Right atrium auricular region (tissue), 2 donors: ENCODE measurements around the gene MAPK4. TPM values are rescaled to one million over a fixed set of nuclear protein-coding genes. Genes with fewer than 3 reads are reported as not detected.

Source experiments
- DNase-seq: peaks from one replicate; pipeline ENCODE4 v3.0.0-alpha.2; 2019; ENCODE audit warnings: low spot score
- H3K27ac ChIP-seq, 2 donors: fragments of 200-600 bp; sonication (generic); 1 replicate in 1 of 2; 2 replicates in 1 of 2; pipeline ENCODE4 v1.5.1; 2016 to 2019
- H3K27me3 ChIP-seq, 2 donors: fragments of 200-600 bp; sonication (generic); one replicate each; pipeline versions ENCODE4 v1.5.1 to v1.6.0; 2017 to 2019
- H3K36me3 ChIP-seq: fragments of 200-600 bp; sonication (generic); one replicate; pipeline ENCODE4 v1.5.1; 2016
- H3K4me1 ChIP-seq, 2 donors: fragments of 200-600 bp; sonication (generic); one replicate each; pipeline versions ENCODE4 v1.5.1 to v1.6.0; 2017 to 2019
- H3K4me3 ChIP-seq, 2 donors: fragments of 200-600 bp; sonication (generic); 1 replicate in 1 of 2; 2 replicates in 1 of 2; pipeline ENCODE4 v1.5.1; 2017 to 2019; ENCODE audit warnings: mild to moderate bottlenecking in 1 of 2, moderate library complexity in 1 of 2
- H3K9me3 ChIP-seq, 2 donors: fragments of 200-600 bp; sonication (generic); one replicate each; pipeline ENCODE4 v1.5.1; 2019
- total RNA-seq, 2 donors: library from RNA; depleted of rRNA; stranded (reverse); fragments of >200 nt; gene quantifications; one replicate each; pipeline ENCODE4 v1.1.0, GENCODE V29; 2016
- TF ChIP-seq, protein P1 (sequence below), 2 donors: fragments of 200-600 bp; sonication (generic); IDR thresholded peaks; one replicate each; pipeline ENCODE4 v1.5.1; 2019; ENCODE audit warnings: antibody characterized with exemption in 2 of 2

MAPK4 gene
- total RNA-seq, 2 donors from 2014 or later: 17.9 to 101 TPM

DNA sequence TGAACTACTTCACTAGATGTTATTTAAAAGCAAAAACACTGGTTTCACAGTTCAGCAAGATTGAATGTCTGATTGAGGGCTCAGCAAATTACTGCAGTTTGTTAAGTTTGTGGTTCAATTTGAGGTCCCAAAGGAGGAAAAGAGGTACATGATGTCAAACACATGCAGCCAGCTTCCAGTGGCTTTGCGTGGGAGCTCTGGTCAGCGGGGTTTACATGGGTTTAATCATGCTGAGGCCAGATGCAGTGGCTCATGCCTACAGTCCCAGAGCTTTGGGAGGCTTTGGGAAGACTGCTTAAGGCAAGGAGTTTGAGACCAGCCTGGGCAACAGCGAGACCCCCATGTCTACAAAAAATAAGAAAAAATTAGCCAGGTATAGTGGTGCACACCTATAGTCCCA lies 111.5 kb downstream of the MAPK4 start:
- no peaks in the 10 kb centered on the region for H3K9me3 ChIP-seq
- H3K36me3 ChIP-seq: no peaks in the 10 kb centered on the region
- DNase-seq: no peak
- no peaks in the 10 kb centered on the region for H3K27me3 ChIP-seq
- H3K27ac ChIP-seq: no peak overlapping the region
- peaks cover 0 to 8% of the 10 kb centered on the region in 2 donors for H3K4me1 ChIP-seq
- no peak overlapping the region for H3K4me3 ChIP-seq
- TF ChIP-seq, protein P1, sequence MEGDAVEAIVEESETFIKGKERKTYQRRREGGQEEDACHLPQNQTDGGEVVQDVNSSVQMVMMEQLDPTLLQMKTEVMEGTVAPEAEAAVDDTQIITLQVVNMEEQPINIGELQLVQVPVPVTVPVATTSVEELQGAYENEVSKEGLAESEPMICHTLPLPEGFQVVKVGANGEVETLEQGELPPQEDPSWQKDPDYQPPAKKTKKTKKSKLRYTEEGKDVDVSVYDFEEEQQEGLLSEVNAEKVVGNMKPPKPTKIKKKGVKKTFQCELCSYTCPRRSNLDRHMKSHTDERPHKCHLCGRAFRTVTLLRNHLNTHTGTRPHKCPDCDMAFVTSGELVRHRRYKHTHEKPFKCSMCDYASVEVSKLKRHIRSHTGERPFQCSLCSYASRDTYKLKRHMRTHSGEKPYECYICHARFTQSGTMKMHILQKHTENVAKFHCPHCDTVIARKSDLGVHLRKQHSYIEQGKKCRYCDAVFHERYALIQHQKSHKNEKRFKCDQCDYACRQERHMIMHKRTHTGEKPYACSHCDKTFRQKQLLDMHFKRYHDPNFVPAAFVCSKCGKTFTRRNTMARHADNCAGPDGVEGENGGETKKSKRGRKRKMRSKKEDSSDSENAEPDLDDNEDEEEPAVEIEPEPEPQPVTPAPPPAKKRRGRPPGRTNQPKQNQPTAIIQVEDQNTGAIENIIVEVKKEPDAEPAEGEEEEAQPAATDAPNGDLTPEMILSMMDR (IDR thresholded peaks at IDR 0.05): no peak

DNA sequence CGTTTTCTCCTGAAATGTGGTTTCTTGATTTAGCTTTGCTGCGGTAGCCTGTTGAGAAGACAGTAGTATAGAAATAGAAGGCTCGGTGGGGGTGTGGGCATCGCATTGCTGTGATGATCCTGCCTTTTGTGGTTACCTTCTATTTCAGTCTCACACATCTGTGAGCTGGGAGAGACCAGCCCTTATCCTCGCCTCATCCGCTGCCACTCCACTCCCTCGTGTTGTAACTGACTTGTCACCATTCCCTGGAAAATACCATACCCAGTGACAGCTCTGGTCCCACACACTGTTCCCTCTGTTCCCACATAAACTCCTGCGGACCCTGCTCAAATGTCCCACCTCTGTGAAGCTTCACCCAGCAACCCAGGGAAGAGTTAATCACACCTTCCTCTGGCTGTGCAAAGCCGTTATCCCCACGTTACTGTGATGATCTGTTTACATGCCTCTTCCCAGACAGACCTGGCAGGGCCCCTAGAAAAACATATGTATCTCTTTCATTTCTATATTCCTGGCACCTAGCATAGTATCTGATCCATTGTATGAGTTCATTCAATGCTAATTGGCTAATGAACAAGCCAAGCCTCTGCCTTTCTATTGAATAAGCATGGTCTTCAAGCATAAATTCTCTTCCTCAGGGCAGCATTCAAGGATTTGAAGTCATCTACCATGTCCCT lies 114.6 kb downstream of the MAPK4 start:
- peaks cover 0 to 8% of the 10 kb centered on the region in 2 donors for H3K4me1 ChIP-seq
- peak overlapping the region; percentile 73 to 86 for H3K27ac ChIP-seq
- H3K27me3 ChIP-seq: no peaks in the 10 kb centered on the region
- H3K4me3 ChIP-seq: no peak overlapping the region
- H3K36me3 ChIP-seq: no peaks in the 10 kb centered on the region
- no peak for DNase-seq
- no peaks in the 10 kb centered on the region for H3K9me3 ChIP-seq
- TF ChIP-seq, protein P1 (IDR thresholded peaks at IDR 0.05): no peak

DNA sequence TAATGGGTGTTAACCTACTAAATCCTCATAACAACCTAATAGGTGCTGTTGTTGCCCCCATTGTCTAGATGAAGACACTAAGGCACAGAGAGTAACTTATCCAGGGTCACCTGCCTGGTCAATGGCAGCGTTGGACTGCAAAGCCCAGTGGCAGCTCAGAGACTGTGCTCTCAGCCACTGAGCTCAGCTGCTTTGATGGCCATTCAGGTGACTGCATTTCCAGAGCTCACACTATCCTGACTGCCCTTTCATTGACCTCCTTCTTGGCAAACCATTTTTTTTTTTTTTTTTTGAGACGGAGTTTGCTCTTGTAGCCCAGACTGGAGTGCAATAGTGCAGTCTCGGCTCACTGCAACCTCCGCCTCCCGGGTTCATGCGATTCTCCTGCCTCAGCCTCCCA lies 115.2 kb downstream of the MAPK4 start:
- Histone ChIP-seq H3K36me3 (no peaks in the 10 kb centered on the region), H3K27ac (peak overlapping the region; percentile 73 to 86), H3K4me3 (no peak overlapping the region), H3K27me3 (no peaks in the 10 kb centered on the region), H3K4me1 (peaks cover 0 to 8% of the 10 kb centered on the region in 2 donors), H3K9me3 (no peaks in the 10 kb centered on the region)
- TF ChIP-seq, protein P1 (IDR thresholded peaks at IDR 0.05): no peak
- no peak for DNase-seq

DNA sequence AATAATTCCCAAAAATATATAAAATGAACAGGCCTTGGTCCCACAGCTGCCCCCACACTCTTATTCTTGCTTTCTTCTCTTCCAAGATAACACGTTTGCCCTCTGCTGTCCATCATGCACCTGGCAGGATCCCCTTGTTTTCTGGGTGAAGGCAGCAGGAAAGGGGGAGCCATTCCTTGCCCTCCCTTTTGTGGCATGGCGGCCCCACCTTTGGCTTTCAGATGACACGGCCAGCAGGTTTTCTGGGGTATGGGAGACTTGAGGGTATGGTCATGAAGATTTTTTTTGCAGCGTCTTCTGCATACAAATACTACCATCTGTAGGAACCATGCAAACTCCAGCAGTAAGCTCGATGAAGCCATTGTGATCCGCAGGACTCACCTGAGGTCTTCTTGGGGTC lies 118.8 kb downstream of the MAPK4 start:
- no peak for DNase-seq
- Histone ChIP-seq H3K27ac (no peak overlapping the region), H3K4me1 (peaks cover 0 to 8% of the 10 kb centered on the region in 2 donors), H3K27me3 (no peaks in the 10 kb centered on the region), H3K9me3 (no peaks in the 10 kb centered on the region), H3K36me3 (no peaks in the 10 kb centered on the region), H3K4me3 (no peak overlapping the region)
- TF ChIP-seq, protein P1 (IDR thresholded peaks at IDR 0.05): no peak

DNA sequence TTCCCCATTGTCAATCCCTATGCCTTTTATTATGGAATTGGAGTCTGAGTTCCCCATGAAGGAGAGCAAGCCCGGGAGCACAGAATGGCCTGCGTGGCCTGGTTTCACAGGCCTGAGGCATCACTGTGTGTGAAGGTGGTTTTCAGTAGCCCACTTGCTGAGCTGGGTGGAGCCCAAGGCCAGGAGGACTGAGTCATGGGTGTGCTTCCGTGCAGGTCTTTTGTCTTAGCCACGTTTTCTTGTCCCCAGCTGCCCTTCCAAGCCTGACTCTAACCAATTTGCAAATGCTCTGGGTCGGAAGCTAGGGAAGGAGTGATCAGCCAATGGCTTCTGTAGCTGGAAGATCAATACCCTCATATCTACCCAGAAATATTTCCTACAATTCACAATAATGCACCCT lies 119.2 kb downstream of the MAPK4 start:
- no peaks in the 10 kb centered on the region for H3K9me3 ChIP-seq
- no peak for DNase-seq
- no peak overlapping the region for H3K27ac ChIP-seq
- peaks cover 0 to 8% of the 10 kb centered on the region in 2 donors for H3K4me1 ChIP-seq
- H3K4me3 ChIP-seq: no peak overlapping the region
- H3K36me3 ChIP-seq: no peaks in the 10 kb centered on the region
- TF ChIP-seq, protein P1 (IDR thresholded peaks at IDR 0.05): no peak
- no peaks in the 10 kb centered on the region for H3K27me3 ChIP-seq

DNA sequence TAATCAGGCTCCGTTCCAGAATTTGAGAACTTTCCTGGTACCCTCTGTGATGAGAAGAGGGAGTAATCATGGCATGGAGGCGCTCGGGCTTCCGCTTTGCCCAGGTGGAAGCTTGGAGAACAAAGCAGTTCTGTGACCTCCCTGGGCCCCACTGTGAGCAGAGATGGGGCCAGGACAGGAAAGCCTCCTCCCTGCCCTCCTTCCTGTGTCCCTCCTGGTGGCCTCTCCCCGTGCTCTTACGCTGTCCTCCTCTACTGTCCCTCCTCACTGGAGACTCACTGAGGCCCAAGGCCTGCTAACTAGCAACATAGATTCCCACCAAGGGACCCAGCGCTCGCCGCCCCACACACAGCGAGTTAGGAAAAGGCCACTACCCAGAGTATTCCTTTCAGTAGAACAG lies 119.8 kb downstream of the MAPK4 start:
- TF ChIP-seq, protein P1 (IDR thresholded peaks at IDR 0.05): no peak
- no peak for DNase-seq
- no peaks in the 10 kb centered on the region for H3K27me3 ChIP-seq
- peaks cover 0 to 4% of the 10 kb centered on the region in 2 donors for H3K4me1 ChIP-seq
- no peaks in the 10 kb centered on the region for H3K36me3 ChIP-seq
- no peak overlapping the region for H3K27ac ChIP-seq
- H3K4me3 ChIP-seq: no peak overlapping the region
- H3K9me3 ChIP-seq: no peaks in the 10 kb centered on the region
